ENCODE data around the gene PHF21B. TPM values are rescaled to one million over a fixed set of nuclear protein-coding genes. Genes with fewer than 3 reads are reported as not detected.

The PHF21B gene
- total RNA-seq, 1 donor from 2014 or later = 19.0 TPM

- Mint-ChIP-seq H3K27ac (no peak overlapping the region), H3K4me3 (no peak overlapping the region), H3K36me3 (peaks cover 4% of the 10 kb centered on the region), H3K9me3 (no peaks in the 10 kb centered on the region), H3K27me3 (no peaks in the 10 kb centered on the region), H3K4me1 (ENCODE audit: unreplicated experiment) (peaks cover 8% of the 10 kb centered on the region)
- DNase-seq (ENCODE audit: extremely low spot score, unreplicated experiment) = no peak
- no peak for TF ChIP-seq CTCF (conservative IDR thresholded peaks at IDR 0.05)
Measured at GRCh38 chr22:44990810-44991209, 19.0 kb downstream of the PHF21B start.

- no peak for DNase-seq (ENCODE audit: extremely low spot score, unreplicated experiment)
- Mint-ChIP-seq H3K9me3 (no peaks in the 10 kb centered on the region), H3K4me1 (ENCODE audit: unreplicated experiment) (peaks cover 8% of the 10 kb centered on the region), H3K27ac (no peak overlapping the region), H3K4me3 (no peak overlapping the region), H3K36me3 (peaks cover 4% of the 10 kb centered on the region), H3K27me3 (no peaks in the 10 kb centered on the region)
- no peak for TF ChIP-seq CTCF (conservative IDR thresholded peaks at IDR 0.05)
Measured at GRCh38 chr22:44990328-44990727, 19.5 kb downstream of the PHF21B start.

GRCh38 chr22:44988671-44989070 lies 21.1 kb downstream of the PHF21B start:
- Mint-ChIP-seq H3K27me3 (no peaks in the 10 kb centered on the region), H3K36me3 (peaks cover 4% of the 10 kb centered on the region), H3K4me1 (ENCODE audit: unreplicated experiment) (no peaks in the 10 kb centered on the region), H3K27ac (no peak overlapping the region), H3K9me3 (no peaks in the 10 kb centered on the region), H3K4me3 (no peak overlapping the region)
- DNase-seq (ENCODE audit: extremely low spot score, unreplicated experiment) = no peak
- TF ChIP-seq CTCF (conservative IDR thresholded peaks at IDR 0.05) = no peak

- Mint-ChIP-seq H3K9me3 (no peaks in the 10 kb centered on the region), H3K4me3 (no peak overlapping the region), H3K36me3 (peaks cover 4% of the 10 kb centered on the region), H3K4me1 (ENCODE audit: unreplicated experiment) (peaks cover 4% of the 10 kb centered on the region), H3K27ac (no peak overlapping the region), H3K27me3 (no peaks in the 10 kb centered on the region)
- TF ChIP-seq CTCF (conservative IDR thresholded peaks at IDR 0.05) = no peak
- DNase-seq (ENCODE audit: extremely low spot score, unreplicated experiment) = no peak
Measured at GRCh38 chr22:44986926-44987325, 22.9 kb downstream of the PHF21B start.

- Mint-ChIP-seq H3K27ac (no peak overlapping the region), H3K4me1 (ENCODE audit: unreplicated experiment) (peaks cover 4% of the 10 kb centered on the region), H3K36me3 (peaks cover 4% of the 10 kb centered on the region), H3K4me3 (no peak overlapping the region), H3K27me3 (no peaks in the 10 kb centered on the region), H3K9me3 (no peaks in the 10 kb centered on the region)
- TF ChIP-seq CTCF (conservative IDR thresholded peaks at IDR 0.05) = no peak
- DNase-seq (ENCODE audit: extremely low spot score, unreplicated experiment) = no peak
Measured at GRCh38 chr22:44985906-44986527, 23.8 kb downstream of the PHF21B start.
